SW480 (cell line): ENCODE results near the gene ABHD17C.

Source experiments
- DNase-seq: peaks from one replicate; pipeline ENCODE4 v3.0.0-alpha.2; 2016; ENCODE audit warnings: low spot score

ABHD17C gene

GRCh38 chr15:80689716-80690115 is 5.4 kb upstream of the ABHD17C start:
- no peak for DNase-seq

DNA sequence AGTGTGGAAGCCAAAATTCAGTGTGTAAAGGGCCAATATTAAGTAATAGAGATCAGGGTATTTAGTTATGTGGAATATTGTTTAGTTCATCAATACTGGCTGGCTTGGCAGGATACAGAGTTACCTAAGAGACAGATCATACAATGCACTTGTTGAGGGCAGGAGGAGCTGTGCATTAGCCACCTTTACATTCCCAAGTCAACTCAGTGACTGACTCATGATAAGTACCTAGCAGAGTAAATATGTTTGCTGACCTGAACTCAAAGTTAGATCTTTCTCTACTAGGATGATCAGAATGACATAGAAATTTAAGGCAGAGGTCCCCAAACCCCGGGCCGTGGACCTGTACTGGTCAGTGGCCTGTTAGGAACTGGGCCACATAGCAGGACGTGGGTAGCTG is 3.5 kb upstream of the ABHD17C start:
- DNase-seq, result no peak

DNA sequence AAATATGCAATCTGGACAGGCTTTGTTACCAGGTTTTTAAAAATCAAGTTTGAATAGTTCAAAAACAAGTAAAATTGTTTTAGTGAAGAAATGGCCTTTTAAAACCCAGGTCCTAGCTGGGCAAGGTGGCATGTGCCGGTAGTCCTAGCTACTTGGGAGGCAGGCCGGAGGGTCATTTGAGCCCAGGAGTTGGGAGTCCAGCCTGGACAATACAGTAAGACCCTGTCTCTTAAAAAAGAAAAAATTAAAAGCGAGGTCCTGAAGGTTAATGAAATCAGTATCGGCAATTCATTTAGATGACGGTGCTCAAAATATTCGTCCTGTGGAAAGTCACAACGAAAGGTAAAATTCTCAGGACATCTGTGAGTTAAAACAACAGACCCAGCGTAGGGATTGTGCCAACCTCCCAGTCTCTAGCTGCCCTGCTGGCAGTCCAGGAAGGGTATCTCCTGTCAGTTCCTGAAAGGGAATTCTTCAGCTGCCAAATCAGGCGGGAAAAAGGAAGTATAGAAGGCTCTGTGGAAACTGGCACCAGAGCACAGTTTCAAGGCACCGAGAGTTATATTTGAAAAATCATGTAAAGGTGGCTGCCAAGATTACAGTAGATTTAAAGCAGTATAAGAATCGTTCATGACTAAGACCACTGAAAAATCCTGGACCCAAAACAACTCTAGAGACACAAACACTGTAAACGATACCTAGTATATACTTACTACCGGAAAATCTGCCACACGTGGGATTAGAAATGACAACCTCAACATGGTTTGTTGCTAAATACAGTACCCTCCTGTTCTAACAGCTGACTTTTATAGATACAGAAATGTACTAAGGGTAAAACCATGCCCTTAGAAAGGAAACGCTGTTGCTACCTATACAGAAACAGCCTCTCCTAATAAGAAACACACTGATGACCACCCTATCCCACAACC is 1.2 kb upstream of the ABHD17C start:
- DNase-seq, result peak; percentile 13

GRCh38 chr15:80694611-80695098 is 455 bp upstream of the ABHD17C start:
- peak; percentile 31 for DNase-seq

- peak; percentile 63 for DNase-seq
These were observed 976 bp downstream of the ABHD17C start for GRCh38 chr15:80695911-80696661.

GRCh38 chr15:80697075-80697685 is 2.1 kb downstream of the ABHD17C start:
- DNase-seq, result peak; percentile 28

DNA sequence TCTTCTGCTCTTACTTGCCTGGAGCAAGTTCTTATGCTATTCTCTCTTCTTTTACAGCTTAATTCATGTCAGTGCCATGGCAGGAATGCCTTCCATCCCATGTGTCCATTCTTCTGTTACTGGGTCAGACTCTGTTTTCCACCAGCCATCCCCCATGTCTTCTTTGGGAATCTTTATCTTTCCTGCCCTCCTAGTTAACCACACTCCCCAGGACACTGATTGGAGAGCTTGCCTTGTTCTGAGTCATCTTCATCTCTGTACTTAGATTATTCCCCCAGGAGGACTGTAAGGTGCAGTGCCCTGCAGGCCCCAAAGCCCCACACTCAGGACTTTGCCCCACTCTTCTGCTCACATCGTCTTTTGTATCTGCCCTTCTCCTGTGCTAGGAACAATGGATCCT is 3.6 kb downstream of the ABHD17C start:
- DNase-seq, result no peak

- no peak for DNase-seq
These were observed 4.9 kb downstream of the ABHD17C start for GRCh38 chr15:80699981-80700380.

DNA sequence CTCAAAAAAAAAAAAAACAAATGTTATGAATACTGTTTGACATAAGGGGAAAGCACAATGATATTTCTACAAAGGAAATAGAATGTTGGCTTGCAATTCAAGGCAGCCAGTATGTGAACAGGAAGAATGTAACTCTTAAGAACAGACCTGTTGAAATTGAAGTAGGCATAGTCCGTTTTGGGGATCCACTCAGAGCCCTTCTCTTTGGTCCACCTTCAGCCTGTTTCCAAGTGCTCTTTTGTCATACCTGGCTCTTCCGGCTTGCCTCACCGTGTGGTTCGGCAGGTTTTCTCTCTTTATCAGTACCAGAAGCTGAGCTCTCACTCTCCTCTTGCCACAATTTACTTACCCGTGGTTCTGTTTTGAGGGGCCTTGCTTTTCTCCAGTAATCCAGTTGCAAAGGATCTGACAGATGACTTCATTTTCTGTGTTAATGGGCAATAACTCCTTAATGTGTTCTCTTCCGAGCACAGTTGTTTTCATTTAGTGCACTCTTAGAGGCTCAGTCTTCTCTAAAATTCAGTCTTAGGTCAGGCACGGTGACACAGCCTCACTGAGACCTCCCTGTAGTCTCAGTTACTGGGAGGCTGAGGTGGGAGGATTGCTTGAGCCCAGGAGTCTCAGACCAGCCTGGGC is 6.7 kb downstream of the ABHD17C start:
- DNase-seq, result no peak

DNA sequence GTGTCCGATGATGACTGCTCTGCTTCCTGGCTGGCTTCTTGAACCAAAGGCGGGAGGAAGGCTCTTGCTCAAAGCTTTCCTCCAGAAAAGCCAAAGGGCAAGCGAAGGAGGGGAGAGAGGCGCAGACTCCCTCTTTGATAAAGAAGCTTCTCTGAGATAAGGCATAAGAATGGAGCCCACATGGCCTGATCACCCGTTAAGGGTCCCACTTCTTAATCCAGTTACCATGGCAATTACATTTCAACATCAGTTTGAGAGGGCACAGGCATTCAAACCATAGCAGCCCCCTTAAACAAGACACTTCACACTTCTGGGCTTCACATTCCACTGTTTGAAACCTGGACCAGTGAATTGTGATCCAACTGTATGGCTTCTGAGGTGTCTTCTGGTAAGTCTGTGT is 8.0 kb downstream of the ABHD17C start:
- DNase-seq, result no peak

GRCh38 chr15:80703965-80704364 is 8.9 kb downstream of the ABHD17C start:
- peak; percentile 17 for DNase-seq

DNA sequence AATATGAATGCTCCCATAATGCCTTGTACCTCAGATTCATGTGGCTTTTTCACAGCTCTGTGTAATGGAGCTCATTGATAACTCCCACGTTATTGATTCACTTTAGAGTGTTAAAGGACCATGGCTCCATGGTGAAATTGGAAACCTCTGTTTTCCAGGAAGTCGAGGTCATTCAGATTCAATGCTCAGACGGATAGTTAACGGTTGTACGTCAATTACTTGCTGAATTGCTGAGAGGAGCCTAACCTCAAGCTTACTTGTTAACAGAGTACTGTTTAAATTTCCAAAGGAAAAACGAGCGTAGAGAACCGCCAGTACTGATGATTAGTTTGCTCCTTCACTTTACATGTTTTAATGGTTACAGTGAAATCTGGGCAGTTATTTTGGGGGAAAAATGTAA is 11.1 kb downstream of the ABHD17C start:
- no peak for DNase-seq

DNA sequence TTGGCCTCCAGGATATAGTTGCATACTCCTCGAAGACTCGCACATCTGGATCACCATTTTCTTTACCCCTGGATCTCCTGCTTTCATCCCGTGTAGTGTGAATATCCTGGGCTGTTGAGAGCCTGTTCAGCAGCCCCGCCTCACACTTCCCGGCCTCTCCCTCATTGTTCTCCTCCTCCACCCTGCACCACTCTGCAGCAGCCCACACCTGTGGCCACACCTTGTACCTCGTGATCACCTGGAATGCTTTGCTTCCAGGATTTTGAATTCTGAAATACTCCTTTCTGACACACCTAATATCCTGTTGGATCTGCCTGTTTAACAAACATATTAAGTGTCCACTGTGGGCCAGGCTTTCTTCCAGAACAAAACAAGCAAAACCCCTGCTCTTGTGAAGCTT is 14.4 kb downstream of the ABHD17C start:
- DNase-seq, result peak; percentile 85

GRCh38 chr15:80710635-80711554 is 15.8 kb downstream of the ABHD17C start:
- peak; percentile 66 for DNase-seq

DNA sequence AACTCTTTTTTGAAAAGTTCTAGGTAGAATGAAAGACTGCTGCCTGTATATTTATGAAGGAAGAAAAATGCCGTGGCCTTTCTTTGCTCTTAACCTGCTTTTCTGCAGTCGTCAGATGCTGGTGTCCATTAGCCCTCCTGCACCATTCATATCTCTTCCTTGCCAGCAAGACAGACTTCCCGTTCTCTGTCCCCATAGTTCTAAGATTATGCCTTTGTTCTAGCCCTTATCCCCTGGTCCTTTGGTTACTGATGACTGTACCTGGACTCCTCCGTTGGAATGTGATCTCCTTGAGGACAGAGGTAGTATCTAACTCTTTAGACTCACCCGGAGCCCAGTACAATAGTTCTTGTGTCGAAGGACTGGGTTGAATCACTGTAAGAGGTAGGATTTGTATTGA is 16.8 kb downstream of the ABHD17C start:
- no peak for DNase-seq

- DNase-seq, result no peak
These were observed 17.8 kb downstream of the ABHD17C start for GRCh38 chr15:80712956-80713355.

GRCh38 chr15:80721476-80721875 is 26.4 kb downstream of the ABHD17C start:
- DNase-seq, result no peak

DNA sequence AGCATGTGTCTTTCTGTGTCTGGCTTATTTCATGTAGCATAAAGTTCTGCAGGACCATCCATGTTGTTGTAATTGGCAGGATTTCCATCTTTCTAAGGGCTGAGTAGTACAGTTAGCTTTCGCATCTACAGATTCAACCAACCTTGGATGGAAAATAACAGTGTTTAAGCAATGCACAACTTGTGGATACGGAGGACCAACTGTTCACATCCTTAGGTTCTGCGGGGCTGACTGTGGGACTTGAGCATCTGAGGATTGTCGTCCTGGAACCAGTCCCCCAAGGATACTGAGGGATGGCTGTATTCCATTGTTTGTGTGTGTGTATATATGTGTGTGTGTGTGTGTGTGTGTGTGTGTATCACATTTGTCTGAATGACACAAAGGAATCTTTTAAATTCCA is 27.7 kb downstream of the ABHD17C start:
- DNase-seq, result no peak

- DNase-seq, result no peak
These were observed 32.1 kb downstream of the ABHD17C start for GRCh38 chr15:80727196-80727595.

GRCh38 chr15:80727596-80727995 is 32.5 kb downstream of the ABHD17C start:
- no peak for DNase-seq

DNA sequence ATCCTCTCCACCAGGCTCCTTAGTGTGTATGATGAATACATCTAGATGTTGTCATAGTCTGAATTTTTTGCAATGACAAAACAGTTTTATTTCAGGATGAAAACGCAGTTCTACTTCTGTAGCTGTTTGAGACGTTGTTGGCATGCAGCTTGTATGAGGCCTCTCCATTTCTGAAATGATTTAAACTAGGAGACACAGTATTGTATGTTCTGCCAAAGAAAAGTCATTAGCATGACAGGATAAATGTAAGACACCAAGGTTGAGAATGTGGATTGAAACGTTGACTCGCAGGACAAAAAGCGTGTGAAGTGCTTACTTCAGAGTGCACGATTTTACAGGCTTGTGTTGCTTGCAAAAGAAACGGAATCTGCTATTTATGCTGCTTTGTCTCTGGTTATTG is 35.3 kb downstream of the ABHD17C start:
- no peak for DNase-seq
